ENCODE measurements around the gene ST8SIA4.

ST8SIA4 gene

DNA sequence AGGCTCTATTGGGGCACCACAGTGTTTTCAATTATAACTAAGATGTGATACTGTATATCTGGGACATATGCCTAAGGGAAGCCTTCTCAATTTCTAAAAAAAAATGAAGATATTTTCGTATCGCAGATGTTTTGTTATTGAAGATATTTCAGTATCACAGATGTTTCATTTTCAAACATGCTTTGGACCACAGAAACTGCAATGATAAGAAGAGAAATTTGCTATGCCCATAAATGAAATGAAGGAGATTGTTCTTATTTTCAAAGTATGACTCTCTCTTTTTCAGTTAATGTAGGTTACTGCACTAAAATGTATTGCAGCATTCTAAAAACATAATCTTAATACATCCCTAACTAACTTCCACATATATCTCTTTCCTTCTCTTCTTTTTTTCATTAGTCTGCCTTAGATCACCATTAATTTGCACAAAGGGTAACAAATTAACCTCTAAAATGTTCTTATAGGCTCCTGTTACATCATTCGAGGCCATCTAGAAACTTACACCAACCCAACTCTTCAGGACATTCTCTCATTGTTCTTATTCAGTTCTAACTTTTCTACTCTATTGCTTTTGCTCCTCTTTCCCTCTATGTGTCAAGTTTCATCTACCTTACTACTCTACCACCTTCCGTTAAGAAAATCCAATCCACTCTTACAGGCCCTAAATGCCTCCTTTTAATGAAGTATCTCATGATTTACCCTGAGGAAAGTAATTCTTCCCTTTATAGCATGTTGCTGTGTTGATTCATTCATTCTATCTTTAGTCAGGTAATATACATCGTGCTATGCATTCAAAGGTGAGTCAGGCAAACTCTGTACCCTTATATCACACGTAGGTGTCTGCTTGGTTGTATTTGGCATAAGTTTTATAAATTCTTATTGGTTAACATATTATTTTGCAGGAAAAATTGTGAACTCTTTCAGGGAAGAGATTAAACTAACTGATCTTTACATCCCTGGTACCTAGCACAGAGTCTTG, 70.5 kb downstream of the ST8SIA4 start:
- DNase-seq (ENCODE audit: low read depth in 3 of 3), result no peak

DNA sequence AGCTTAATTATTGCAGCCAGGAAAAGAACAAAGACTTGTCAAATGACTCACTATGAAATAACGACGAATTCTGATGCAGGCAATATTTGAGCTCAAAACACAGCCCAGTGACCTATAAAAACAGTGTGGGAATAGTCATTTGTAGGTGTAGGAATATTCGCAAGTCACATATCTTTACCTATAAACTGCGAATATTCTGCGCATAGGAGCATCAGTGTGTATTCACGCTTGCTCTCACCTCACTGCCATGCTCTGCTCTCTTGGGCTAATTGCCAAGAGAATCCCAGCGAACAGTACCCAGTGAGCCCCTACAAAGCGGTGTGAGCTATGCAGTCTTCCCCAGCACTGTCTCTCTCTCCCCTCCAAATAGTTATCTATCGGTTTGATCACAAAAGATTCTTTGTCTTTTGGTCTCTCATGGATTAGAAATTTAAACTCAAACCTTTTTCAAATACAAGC, 74.2 kb downstream of the ST8SIA4 start:
- no peak for DNase-seq (ENCODE audit: low read depth in 3 of 3)

DNA sequence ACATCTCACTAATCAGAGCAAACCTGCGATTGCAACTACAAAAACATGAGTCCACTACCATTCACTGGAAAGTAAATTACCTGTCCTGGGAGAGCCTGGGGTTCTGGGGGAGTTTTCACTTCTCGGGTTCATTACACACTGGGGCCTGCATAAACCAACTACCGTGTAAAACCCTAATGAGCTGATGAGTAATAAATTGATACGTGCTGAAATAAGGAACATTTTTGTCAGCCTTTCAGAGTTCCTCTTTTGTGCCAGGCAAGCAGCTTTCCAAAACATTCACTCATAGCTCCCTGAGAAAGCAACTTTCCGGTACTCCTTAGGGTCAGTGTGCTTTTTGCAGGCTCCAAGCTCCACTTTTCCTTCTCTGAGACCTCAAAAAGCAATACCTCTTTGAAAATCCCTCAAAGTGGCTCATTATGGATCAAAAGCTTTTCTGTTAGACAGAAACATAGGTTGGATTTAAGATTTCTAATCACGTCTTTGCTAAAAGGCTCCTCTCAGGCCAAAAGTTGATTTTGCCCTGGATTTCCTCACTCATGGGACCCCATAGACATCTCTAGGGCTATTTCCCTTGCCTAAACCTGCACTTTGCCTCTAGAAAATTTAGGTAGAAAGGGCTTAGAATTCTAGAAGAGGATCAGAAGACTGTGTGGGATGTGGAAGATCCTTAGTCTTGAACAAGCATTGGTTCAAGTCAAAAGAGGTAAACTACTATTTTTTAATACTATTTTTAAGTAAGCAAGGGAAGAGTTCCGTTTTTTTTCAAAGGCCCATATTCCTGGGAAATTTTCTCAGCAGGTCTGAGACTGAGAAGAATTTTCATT, 74.8 kb downstream of the ST8SIA4 start:
- DNase-seq (ENCODE audit: low read depth in 3 of 3), result no peak

DNA sequence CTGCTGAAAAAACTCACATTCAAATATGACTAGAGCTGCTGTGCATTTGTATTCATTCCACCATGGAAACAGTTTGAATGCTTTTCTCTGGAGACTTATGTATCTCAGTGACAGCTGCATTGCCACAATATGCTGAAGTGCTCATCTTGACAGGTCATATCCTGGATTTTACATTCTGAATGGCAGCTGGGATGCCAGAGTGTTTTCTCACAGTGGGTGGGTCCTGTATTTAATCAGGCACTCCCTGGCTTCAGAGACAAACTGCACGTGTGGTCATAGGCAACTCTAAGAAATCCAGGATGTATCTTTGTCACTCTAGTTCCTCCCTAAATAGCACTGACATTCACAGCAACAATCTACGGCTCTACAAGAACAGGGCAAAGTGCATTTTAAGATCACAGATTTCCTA, 75.6 kb downstream of the ST8SIA4 start:
- no peak for DNase-seq (ENCODE audit: low read depth in 3 of 3)

DNA sequence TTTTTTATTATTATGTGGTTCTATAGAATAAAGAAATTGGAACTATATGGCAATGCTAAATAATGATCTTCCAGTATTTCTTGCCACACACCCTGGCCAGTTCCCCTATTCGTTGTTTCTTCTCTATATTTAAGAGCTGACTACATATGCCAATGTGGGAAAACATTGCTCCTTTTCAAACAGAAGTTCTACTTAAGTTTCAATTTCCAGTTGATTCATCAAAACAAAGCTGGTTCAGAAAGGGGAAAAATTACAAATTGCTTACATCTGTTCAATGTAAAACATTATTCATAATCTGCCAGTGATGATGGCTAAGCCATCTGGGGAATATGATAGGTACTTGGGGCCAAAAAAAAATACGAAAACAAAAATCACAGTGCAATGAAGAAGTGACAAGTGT, 76.9 kb downstream of the ST8SIA4 start:
- DNase-seq (ENCODE audit: low read depth in 3 of 3), result no peak

DNA sequence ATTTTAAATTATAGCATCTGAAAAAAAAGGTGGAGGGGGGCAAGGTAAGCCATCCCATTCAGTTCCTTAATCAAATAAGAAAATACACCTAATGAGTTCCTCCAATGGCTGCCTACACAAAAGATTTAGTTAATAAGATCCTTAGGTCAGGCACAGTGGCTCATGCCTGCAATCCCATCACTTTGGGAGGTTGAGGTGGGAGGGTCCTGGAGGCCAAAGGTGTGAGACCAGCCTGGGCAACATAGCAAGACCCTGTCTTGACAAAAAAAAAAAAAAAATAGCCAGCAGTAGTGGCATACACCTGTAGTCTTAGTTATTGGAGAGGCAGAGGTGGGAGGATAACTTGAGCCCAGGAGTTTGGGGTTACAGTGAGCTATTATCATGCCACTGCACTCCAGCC, 78.4 kb downstream of the ST8SIA4 start:
- DNase-seq (ENCODE audit: low read depth in 3 of 3), result no peak

DNA sequence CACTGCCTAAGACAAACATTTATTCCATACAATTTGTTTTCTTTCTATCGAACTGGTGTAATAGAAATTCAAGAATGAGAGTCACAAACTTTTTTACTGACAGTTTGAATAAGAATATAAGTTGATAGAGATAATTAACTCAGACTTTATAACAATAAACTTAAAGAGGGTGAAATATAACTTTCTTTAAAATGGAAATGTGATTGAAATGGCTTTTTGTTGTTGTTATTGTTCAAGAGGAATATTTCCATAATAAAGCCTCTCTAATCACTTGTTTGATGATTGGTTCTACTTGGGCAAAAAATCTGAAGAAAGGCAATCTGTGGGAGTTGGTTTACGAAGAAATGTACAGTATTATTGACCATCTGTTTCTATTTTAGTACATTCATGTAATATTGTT, 79.3 kb downstream of the ST8SIA4 start:
- no peak for DNase-seq (ENCODE audit: low read depth in 3 of 3)

DNA sequence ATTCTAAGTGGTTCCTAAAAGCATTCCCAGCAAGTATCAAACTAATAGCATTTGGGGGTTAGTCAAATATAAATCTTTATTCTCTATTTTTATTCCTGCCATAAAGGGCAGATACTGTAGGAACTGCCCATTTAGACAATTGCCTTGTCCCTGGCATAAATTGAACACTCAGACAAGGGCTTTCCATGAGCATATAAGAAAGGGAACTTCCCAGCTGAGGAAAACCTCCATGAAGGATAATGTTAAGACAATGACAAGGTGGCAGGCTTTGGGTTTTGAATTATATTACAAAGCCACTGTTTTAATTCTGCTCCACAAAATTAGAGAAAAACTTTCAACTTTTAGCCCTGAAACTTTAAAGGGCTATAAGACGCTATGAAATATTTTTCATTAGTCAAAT, 81.3 kb downstream of the ST8SIA4 start:
- DNase-seq (ENCODE audit: low read depth in 3 of 3), result no peak

DNA sequence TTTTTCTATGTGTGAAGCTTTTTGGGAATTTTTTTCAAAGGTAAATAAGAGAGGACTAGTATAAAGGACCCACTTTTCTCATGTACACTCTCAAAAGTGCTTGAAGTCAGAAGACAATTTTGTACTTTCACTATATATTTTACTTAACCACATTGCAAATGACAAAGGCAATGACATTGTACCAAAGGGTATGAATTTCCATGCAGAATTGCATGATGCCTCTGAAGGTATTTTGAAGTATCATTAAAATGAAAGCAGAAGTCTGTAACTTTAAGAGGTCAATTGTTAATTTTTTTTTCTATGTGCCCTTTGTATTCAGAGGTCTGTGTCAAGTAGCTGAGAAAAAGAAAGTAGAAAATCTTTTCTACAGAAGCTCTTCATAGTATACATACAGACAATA, 84.7 kb downstream of the ST8SIA4 start:
- DNase-seq (ENCODE audit: low read depth in 3 of 3), result no peak

DNA sequence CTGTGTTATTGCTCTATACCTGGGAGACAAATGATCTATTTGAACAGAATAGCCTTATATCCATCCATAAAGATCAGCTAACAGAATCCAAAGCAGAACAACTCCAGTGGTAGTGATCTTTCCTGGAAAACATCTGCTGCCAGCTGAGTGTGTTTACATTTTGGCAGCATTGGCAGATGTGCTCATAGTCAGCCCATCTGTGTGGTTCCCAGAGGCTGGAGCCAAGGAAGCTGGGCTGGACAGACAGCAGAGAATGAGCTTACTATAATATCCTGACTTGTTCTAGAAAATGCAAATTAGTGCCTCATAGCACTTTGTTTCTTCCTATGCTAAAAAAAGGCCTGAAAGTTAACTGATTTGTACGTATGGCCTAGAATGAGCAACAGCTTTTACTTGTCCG, 99.7 kb downstream of the ST8SIA4 start:
- DNase-seq (ENCODE audit: low read depth in 3 of 3), result no peak

DNA sequence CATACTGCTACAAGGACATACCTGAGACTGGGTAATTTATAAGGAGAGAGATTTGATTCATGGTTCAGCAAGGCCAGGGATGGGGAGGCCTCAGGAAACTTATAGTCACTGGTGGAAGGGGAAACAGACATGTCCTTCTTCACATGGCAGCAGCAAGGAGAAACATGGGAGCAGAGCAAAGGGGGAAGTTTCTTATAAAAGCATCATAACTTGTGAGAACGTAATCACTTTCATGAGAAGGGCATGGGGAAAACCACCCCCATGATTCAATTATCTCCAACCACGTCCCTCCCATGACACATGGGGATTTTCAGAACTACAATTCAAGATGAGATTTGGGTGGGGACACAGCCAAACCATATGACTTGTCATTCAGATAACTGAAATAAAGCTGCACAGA, 100.9 kb downstream of the ST8SIA4 start:
- DNase-seq (ENCODE audit: low read depth in 3 of 3), result no peak

DNA sequence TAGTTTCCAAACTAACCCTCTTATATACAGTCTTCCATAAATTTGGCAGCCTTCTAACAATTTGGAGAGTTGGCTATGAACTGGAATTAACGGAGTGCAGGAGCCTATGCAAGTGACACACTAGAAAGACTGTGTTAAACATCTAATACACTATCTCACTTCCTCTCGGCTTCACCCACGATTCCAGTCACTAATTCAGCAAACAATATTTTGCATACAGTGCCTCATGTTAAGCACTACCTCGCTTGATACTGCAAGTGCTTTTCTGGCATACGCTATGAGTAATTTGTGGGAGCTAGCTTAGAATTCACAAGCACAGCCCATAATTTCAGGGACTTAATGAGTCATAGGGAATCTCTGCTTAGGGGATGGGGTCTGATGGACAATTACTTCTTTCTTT, 102.5 kb downstream of the ST8SIA4 start:
- no peak for DNase-seq (ENCODE audit: low read depth in 3 of 3)

DNA sequence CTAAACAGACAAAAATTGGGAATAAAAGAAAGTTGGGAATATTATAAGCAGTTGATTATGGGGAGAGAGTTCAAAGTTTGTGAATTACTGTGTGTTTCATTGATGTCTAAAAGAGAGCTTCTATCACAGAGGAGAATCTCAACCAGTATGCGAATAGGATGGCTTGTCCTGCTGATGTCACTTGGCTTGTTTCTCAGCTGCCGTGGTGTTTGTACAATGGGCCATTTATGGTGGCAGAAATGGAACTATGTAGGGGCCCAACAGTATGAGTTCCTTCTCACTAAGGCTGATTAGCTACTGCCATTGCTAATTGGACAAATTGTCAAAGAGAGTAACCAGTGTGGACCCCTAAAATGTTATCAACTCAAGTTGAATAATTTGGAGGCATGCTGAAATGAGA, 103.9 kb downstream of the ST8SIA4 start:
- no peak for DNase-seq (ENCODE audit: low read depth in 3 of 3)

DNA sequence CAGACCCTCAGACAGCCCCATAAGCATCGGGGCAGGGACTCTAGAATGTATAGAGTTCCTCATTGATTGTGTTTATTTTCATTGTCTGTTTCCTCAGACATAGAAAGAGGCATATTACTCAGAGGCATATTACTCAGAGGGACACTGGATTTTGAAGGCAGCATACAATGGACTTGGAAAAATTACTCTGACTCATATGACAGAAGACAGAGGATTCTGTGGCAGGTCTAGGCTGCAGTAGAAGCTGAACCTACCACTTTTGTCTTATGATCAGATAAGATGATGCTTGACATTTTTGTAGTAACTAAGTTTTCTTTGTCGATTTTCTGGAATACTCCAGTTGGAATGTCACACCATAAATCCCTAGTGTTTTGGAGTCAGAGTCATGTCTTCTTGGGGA, 105.2 kb downstream of the ST8SIA4 start:
- no peak for DNase-seq (ENCODE audit: low read depth in 3 of 3)

DNA sequence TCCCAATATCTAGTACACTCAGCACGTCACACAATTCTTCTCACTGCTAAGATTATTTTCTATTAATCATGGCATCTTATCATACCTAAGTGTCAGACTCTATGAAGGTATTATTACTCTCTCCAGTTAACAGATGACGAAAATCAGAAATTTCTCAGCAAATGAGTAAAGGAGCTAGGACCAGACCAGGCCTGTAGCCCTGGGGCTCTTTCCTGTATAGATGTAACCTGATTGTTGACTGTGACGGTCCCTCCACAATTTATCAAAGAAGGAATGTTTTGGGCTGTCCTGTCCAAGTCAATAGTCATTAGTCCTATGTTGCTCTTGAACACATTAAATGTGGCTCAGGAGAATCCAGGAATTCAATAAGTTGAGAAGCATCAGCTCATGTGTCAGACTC, 106.2 kb downstream of the ST8SIA4 start:
- DNase-seq (ENCODE audit: low read depth in 3 of 3), result no peak

DNA sequence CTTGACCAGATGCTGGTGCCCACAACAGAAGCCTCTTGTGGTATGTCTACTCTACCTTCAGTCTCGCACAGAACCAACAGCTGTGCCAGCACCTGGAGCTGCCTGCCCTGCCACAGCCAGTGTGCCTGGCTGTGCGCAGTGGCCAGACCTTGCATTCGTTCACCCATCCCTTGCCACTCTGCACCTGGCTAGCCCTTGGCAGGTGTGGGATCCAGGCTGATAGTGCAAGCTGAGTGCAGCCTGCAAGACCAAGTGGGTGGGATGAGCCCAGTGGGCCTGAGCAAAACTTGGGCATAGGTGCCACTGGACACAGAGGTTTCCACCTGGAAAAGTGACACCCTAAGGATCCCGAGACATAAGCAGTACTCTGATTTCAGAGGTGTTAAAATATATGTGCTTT, 108.2 kb downstream of the ST8SIA4 start:
- no peak for DNase-seq (ENCODE audit: low read depth in 3 of 3)

DNA sequence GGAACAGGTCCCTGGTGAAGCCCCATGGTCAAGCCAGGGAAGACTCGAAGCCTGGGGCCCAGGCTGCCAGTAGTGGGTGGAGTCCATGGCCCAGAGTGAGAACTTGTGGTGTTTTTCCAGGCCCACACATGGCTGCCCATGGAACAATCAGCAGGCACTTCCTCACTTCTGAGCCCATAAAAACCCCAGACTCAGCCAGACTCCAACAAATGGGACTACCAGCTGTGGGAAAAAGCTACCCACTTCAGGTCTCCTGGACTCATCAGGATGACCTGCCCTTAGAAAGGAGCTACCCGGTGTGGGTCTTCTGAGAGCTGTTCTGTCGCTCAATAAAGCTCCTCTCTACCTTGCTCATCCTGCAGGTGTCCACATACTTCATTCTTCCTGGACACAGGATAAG, 108.9 kb downstream of the ST8SIA4 start:
- DNase-seq (ENCODE audit: low read depth in 3 of 3), result no peak

DNA sequence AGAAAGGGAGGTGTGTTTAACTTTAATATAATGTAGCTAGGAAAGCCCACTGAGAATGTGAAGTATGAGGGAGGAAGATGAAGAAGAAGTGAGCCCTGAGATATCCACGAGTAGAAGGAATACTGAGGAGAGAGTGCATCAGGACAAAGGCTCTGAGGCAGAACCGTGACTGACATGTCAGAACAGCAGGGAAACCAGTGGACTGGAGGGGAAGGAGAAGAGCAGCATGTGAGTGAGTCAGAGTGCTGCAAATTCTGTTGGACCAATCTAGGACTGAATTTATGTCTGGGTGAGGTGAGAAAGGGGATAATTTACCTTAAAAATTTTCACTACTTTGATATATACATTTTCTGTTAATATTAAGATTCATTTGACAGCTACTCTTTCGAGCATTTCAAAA, 110.3 kb downstream of the ST8SIA4 start:
- DNase-seq (ENCODE audit: low read depth in 3 of 3), result no peak

DNA sequence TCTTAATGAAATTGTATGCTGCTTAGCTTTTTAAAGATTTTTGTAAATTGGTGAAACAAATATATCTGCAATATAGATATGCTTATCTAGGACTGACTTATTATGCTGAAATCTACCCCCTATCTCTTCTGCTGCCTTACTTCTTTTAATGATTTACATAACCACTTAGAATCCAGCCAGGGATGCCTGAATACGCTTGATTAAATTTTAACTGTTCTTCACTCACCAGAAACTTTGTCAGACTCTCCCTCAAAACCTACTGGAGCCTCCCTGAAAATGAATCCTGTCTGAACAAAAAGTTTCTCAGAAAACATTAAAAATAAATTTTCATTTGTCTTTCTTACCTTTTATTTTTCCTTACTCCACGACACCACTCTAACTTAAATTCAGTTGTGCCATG, 111.7 kb downstream of the ST8SIA4 start:
- no peak for DNase-seq (ENCODE audit: low read depth in 3 of 3)

DNA sequence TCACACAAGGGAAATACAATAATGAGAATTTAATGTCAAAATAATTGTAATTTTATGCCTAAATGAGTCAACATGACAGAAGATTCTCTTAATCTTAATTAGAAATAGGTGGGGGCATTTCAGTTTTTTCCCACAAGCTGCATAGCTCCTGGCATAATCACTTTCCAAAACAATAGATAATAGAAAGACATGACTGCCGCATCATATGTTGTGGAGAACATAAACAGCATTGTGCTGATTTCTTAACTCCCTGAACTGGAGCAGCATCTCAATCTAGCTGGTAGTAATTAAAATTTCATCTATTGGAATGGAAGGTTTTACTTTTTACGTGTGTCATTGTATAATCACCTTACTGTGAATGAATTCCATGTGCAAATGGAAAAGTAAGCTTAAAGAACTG, 112.1 kb downstream of the ST8SIA4 start:
- DNase-seq (ENCODE audit: low read depth in 3 of 3), result no peak

DNA sequence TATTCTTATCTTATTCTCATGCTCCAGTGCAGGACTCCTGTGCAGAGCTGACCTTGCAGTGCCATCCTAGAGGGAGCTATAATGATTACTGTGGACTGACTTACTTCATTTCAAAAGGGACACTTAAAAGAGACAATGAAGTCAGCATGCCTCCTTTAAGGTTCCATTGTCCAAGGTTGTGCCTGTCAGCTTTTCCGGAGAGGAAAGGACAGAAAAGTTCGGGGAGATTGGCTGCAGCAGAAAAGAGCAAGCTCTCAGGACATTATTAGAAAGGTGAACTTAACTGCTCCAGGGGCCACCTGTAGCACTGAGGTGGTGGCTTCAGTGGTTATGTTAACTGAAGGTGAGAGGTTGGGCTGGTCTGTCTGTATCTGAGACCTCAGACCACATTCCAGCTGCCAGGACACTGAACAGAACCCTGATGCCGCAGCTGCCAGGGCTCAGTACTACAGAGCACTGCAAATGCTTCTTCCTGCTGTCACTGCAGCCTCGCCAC, 112.9 kb downstream of the ST8SIA4 start:
- no peak for DNase-seq (ENCODE audit: low read depth in 3 of 3)

DNA sequence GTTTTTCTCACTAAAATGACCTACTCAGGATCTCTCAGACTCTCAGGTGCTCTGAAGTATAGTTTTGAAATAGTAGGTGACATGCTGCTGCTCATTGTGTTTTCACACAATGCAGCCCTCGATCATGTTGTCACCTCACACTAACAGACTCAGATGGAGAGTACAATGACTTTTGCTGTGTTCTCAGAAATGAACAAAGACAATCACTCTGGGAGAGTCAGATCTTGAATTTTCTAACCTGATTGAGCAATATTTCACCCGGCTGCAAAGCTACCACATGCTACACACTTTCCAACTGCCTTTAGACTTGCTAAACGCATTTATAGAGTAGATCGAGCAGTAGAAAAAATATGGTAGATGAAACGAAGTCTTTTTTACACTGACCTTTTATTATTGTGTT, 113.4 kb downstream of the ST8SIA4 start:
- DNase-seq (ENCODE audit: low read depth in 3 of 3), result no peak

DNA sequence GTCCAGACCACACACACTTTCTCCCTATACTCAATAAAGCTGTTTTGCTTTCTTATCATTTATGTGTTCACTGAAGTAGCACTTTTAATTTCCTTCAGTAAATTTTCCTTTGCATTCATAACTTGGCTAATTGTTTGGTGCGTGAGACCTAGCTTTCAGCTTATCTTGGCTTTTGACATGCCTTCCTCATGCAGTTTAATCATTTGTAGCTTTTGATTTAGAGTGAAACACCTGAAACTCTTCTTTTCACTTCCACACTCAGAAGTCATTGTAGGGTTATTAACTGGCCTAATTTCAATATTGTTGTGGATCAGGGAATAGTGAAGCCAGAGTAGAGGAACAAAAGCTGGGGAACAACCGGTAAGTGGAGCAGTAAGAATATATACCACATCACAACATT, 114.7 kb downstream of the ST8SIA4 start:
- no peak for DNase-seq (ENCODE audit: low read depth in 3 of 3)
